NCI-H2081 (cell line): ENCODE results near the gene TAF4.
"Not testable (repeated sequence)": the region's sequence is repeated elsewhere in the genome, so short reads cannot be mapped to it uniquely, and the experiment has no call there.

ENCODE experiments used
- DNase-seq, 2 experiments: peaks; one replicate each; lab custom pipeline; 2025; lab: John Stamatoyannopoulos, UW

Gene TAF4

DNA sequence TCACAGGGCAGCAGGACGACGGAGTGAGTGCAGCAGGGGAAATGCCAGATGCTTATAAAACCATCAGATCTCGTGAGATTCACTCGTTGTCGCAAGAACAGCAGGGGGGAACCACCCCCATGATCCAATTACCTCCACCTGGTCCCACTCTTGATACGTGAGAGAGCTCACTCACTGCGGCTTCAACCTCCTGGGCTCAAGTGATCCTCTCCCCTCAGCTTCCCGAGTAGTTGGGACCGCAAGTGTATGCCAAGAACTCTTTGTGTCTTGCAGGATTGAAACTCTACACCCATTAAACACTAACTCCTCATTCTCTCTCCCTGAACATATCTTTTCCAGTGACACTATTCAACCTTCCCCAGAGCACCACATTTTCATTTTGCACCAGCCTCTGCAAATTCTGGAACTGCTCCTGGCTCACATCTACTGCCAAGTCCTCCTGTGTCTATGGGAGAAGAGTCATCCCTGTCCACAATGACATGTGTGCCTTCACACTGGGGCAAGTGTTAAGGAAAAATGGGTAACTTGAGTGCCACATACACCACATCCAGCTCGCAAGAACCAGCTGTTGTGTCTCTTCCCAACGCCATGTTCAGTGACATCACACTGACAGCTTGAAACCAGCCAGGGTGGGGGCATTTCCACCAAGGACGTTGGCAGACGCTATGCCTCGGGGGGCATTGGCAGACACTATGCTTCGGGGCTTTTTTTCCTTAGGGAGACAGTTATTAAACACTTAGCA, 14.7 kb upstream of the TAF4 start:
- DNase-seq, result no peak

DNA sequence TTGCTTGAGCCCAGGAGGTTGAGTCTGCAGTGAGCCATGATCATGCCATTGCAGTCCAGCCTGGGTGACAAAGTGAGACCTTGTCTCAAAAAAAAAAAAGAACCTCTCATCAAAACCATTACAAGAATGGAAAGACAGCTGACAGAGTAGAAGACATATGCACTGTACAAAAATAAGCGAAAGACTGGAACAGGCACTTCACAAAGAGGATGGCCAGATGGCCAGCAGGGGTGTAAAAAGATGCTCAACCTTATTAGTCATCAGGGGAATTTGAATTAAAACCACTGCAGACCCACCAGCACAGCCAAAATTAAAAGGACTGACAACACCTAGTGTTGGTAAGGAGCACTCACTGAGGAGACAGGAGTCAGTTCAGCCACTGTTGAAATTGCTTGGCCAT, 13.5 kb upstream of the TAF4 start:
- DNase-seq, result no peak

DNA sequence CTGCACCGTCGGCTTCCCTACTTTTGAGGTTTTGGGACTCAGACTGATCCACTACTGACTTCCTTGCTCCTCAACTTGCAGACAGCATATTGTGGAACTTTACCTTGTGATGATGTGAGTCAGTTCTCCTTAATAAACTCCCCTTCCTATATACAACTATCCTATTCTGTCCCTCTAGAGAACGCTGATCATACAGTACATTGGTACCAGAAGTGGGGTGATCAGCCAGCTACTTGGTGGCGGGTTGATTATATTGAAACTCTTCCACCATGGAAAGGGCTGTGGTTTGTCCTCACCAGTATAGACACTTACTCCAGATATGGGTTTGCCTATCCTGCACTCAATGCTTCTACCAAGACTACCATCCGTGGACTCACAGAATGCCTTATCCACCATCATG, 7.6 kb upstream of the TAF4 start:
- DNase-seq, result no peak

DNA sequence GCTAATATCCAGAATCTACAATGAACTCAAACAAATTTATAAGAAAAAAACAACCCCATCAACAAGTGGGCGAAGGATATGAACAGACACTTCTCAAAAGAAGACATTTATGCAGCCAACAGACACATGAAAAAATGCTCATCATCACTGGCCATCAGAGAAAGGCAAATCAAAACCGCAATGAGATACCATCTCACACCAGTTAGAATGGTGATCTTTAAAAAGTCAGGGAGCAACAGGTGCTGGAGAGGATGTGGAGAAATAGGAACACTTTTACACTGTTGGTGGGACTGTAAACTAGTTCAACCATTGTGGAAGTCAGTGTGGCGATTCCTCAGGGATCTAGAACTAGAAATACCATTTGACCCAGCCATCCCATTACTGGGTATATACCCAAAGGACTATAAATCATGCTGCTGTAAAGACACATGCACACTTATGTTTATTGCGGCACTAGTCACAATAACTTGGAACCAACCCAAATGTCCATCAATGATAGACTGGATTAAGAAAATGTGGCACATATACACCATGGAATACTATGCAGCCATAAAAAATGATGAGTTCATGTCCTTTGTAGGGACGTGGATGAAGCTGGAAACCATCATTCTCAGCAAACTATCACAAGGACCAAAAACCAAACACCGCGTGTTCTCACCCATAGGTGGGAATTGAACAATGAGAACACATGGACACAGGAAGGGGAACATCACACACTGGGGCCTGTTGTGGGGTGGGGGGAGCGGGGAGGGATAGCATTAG, 6.2 kb upstream of the TAF4 start:
- not testable (repeated sequence) for DNase-seq

DNA sequence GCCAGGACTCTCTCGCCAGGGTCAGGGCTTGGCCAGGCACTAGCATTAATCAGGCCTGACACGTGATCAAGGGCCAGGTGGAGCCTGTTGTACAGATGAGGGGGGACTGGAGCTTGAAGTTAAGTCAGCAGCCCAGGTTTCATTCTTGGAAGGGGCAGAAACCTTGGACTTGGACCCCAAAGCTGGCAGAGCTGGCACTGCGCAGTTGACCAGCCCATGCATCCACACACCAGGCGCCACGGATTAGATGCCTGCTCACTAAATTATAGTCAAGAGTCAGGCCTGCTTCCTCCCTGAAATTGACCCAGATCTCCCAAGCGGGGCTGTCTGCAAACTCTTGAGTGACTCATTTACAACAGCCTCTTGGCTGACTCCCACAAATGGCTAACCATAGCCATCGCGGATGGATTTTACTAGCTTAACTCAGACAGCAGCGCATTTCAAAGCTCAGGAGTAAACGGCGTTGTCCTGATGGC, 4.1 kb upstream of the TAF4 start:
- DNase-seq, result no peak

DNA sequence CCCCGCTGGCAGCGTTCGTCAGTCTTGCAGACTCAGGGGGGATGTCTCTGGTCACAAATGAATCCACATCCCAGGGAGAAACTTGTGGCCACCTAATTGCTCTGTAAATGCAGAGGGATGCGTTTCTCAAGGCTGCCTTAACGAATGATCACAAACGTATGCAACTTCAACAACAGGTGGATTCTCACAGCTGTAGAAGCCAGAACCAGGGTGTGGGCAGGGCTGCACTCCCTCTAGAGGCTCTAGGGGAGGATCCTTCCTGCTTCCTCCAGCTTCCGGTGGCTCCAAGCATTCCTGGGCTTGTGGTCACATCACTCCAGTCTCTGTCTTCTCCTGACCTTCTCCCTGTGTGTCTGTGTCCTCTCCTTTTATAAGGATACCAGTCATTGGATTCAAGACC, 3.3 kb upstream of the TAF4 start:
- no peak for DNase-seq

DNA sequence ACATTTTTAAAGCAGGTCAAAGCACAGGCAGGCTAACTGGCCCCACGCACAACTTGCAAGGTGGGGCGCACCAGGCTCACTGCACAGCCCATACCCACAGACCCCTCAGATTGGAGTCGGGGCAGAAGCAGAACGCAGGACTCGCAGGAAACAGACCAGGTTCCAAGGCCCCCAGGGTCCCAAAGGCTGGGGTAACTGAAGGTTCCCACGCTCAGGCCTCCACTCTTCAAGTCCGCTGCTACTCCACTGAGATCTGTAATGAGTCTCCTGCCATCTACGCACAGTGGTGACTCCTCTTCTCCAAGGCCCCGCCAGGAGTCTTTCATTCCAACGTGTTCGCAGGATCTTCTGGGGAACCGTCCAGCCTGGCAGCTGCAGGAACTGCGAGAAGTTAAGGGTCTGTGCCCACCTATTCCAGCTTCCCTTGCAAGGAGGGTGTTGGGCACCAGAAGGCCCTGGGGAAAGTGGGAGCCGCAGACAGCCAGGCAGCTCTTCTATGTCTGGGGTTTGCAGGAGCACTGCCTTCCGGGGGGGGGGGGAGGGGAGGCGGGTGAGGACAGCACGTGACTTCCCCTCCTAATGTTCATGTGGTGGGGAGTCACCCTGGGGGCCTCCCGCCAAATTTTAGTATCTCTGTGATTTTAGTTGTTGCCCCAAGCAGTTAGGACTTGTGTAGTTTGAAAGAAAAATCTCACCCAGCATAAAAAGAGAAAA, 2.0 kb upstream of the TAF4 start:
- no peak for DNase-seq

DNA sequence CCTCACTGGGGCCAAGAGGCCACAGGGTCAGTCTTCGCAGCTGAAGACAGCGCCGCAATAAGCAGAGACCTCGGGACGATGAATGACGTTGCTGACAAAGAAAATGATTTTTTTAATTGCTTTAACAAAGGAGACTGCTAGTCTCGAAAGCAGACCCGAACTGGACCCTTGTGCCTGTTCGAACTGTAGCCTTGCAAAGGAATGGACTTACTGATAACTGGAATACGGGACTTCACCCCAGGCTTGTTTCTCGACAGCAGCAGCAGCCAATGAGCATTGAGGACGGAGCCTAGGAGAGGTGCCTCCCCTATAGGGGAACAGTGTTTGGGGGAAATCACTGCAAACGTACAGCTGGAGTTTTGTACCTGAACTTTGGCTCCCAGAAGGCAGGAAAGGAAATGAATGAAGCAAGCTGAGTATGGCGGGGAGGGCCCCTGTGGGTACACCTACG, 1.3 kb upstream of the TAF4 start:
- DNase-seq, result no peak

DNA sequence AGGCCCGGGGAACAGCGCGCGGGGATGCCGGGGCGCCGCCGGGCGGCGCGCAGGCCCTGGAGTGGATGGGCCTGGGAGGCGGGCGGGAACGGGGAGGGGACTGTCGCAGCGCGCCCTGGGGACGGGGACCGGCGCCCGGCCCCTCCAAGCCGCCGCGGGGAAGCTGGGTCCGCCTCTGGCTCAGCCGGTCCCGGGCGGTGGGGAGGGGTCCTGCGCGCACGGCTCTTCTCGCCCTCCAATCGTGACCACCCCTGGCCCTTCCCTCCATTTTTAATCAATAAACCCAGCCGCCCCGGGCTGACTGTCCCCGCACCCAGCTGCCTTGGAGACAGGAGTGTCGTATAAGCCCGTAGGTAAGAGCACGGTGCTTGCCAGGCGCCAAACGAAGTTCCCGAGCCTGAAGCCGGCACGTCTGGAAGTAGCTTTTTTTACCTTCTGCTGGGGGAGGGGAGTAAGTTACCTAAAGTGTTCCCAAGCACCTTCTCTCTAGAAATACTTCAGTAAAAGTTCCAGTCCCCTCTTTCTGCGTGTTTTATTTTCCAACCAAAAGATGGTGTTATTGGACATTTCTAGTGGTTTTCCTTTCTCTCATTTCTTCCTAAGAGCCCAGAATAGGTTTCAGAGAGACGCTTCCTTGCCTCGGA, 780 bp upstream of the TAF4 start:
- peak; percentile 54 to 65 for DNase-seq

DNA sequence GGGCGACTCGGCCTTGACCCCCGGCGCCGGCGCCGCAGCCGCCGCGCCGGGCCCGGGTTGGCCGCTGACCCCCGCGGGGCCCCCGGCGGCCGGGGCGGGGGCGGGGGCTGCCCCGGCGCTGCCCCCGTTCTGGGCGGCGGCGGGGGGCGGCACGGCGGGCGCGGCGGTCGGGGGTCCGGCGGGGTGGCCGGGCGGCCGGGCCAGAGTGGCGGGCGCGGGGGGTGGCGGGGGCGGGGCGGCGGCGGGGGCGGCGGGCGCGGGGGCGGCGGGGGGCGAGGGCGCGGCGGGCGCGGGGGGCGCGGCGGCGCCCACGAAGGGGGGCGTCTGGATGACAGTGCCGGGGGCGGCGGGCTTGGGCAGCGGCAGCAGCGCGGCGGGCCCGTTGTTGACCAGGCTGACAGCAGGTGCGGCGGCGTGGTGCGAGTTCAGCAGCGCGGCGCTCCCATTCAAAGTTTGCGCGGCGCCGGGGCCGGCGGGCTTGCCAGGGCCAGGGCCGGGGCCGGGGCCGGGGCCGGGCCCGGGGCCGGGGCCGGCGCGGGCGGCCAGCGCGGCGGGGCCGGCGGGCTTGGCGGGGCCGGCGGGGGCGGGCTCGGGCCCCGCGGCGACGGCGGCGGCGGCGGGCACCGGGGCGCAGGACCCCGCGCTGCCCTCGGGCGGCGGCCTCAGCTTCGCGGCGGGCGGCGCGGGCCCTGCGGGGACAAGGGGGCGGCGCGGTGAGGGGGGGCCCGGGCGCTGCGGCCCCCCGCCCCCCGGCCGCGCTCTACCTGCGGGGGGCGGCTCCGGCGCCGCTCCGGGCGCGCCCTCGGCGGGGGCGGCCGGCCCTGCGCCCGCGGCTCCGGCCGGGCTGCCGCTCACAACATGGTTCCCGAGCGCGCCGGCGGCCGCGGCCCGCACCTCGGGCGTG, 659 bp downstream of the TAF4 start:
- DNase-seq, result peak in 1 of 2 experiments; percentile 15

DNA sequence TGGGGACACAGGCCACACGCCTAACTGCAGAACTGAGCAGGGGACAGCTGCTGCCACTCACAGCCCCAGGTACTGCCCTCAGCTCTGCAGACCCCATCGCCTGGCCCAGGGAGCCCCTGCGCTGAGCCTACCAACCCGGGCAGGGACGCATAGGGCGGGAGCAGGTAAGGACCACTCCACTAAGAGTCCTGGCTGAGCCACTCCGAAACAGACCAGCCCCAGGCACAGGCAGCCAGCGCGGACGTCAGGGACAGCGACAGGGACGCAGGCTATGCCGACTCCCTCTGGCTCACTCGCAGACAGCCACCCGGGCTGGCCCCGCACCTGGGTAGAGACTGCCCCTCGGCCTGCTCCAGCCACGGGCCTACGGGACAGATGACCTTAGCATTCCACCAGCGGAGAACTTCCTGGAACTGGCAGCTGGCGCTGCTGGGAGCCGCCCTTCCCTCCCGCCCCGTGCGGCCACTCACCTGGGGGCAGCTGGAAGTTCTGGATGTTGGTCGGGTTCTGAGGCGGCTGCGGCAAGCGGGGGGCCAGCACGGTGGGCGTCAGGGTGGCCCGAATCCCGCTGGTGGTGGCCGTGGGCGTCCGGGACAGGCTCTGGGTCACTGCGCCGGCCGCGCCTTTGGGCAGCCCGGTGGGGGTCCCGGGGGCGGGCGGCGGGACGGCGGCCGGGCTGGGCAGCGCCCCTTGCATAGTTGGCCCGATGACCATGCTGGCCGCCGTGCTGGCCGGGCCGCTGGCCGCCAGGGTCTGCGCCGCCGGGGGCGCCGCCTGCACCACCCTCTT, 1.5 kb downstream of the TAF4 start:
- DNase-seq, result no peak

DNA sequence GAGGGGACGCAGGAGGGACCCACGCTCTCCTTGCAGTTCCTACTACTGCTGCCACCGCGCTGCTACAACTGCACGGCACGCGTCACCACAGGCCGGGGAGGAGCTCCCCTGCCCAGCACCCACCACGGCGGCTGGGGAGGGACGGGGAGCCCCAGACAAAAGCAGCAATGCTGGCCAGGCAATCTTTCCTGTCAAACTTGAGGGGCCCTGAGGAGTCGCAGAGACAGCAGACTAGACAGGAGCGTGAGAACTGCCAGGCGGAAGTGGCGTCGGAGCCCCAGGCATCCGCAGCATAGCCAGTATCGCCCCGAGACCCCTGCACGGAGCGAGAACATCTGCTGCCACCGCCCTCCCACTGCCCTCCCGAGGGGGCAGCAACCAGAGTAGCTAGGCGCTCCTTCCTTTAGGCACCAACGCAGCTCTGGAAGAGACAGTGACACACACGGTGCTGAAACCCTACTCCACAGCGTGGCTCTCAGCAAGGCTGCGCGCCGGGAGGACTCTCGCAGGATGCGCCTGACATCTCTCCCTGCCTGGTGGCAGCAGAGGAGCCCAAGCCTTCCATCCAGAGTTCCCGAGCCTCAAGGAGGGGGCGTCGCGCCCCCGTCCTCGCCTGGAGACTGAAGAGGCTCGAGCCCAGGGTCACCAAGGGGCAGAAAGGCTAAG, 2.2 kb downstream of the TAF4 start:
- peak in 1 of 2 experiments; percentile 22 for DNase-seq

DNA sequence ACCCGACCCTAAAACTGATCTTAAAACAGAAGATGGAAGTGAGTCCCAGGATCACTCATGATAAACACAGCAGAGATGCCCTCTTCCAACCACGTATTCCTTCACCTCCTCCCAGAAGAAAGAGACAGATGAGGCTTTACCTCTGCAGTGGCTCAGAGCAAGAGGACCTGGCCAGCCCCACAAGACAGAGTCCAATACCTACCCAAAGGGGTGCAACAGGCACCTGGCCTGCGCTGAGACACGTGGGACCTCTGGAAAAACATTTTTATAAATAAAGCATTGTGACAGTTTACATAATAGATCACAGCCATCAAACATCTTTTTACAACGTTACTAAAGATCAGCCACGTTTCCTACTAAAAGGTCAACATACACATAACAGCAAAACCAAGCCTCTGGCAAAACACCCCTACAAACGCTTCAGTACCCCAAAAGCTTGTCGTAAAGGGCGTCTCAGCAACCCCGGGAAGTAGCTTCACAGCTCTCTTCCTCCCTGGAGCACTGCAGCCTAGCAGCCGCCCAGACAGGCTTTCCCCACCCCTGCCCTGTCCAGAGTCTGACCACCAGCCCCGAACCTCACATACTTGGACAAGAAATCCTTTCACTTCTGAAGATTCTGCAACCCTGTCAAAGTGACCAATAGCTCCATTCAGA, 2.9 kb downstream of the TAF4 start:
- DNase-seq, result no peak

DNA sequence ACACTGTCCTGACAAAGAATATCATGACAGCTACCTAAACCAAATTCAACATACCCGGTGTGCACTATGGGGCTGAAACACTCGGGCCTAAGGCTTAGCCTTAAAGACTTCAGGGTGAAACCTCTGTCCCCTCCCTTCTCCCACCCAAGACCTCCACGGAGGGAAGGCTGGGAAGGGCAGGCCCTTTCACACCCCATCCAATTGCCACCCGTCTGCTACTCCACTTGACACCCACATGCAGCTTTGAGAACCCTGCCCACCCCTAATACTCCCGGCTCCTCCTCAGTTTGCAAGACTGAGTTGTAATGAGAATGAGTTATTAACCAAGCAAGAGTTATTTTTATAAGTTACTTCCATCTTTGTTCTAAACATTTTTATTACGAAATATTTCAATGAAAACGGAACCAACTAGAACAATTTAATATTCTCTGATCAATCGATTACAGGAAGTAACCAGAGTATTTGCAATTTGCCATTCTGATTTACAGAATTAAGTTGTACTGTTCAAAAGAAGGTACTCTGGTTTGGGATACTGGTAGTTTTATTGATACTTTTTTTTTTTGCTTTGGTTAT, 3.7 kb downstream of the TAF4 start:
- DNase-seq, result no peak

DNA sequence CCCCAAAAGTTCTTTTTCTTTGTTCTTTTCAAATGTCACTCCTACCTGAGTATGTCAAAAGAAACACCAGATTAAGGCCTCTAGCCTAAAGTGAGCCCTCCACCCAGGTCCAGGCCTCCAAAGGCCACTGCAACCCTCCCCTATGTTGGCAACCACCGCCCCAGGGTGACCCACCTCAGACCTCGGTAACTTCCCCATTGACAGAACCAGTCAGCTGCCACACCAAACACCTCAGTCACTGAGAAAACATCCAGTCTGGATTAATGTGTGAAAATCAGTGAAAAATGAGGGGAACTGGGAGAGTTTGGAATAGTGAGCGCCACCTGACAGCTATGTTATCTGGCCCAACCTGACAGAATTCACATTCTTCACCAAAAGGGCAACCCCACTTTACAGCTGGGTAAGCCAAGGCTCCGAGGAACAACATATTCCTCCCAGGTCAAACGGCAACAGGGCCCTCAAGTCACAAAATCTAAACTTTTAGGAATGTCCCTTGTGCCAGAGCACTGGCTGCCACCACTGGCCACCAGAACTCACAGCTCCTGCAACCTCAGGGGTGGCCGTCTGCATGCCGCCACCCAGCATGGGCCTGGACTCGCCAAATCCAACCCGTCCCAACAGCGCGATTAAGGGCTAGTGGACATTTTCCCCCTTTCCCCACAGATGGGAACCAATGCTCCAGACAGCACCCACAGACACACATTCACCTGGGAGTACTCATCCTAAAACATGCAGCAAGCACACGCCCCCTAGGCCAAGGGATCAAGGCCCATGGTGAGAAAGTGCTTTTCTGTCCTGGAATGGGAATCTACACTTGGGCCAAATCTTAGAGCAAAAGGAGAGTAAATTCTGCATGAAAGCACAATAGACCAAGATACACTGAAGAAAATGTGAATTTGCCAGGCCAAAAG, 4.8 kb downstream of the TAF4 start:
- no peak for DNase-seq

DNA sequence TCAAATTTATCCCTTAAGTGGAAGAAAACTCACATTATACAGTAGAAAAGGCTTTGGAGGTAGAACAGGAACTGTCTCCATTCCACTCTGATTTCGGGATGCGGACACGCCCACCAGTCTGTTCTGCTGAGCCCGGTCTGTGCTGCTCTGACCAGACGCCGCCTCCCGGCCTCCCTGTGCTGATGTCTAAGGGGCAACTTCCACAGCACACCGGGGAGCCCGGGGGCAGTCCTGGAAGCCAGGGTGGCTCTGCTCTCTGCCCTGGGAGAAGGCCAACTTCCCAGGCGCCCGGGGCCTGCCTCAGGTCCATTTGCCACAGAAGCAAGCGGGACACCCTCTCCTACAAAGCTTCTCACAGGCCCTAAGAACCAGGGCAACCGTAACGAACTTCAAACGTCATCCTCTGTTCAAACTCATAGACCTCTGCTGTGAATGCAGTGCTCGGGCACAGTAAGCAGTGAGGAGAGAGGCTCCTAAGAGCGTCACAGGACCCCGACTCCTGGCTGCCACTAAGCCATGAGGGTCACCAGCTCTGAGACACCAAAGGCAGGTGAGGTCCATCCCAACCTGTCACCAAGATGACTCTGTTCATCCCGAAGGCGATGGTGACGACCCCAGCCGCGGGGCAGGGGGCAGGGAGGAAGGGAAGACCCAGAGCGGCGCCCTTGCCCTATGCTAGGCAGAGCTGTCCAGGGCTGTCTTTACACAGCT, 5.6 kb downstream of the TAF4 start:
- DNase-seq, result no peak

DNA sequence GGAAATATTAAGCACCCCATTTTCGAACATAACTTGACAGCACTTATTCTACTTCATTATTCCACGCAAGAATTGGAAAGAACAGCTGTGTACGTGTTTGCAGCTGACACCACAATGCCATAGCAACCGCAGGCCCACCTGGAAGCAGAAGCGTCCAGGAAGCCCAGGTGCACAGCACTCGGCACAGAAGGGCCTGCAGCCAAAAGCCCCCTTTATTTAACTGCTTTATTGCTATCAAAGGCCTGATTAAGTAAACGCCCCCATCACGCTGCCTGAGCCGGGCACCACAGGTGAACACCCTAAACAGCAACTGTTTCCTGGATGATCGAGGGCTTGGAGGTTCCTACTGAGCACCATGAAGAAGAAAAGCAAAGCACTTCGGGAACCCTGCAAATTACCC, 6.3 kb downstream of the TAF4 start:
- peak; percentile 30 to 60 for DNase-seq
